Choroid plexus epithelial cell (primary cell): Measurements from ENCODE around the gene MSGN1.

Experiments
- DNase-seq: peaks from one replicate; pipeline ENCODE4 v3.0.0-alpha.2; 2010; ENCODE audit warnings: low read depth
- H3K4me3 ChIP-seq: 2 replicates; pipeline ENCODE4 v1.5.1; 2011; ENCODE audit warnings: low read depth, mild to moderate bottlenecking, control low read depth, low read length, moderate library complexity
- CTCF ChIP-seq: conservative IDR thresholded peaks from 2 replicates; pipeline ENCODE4 v1.5.1; 2011; ENCODE audit warnings: low read depth, mild to moderate bottlenecking, control low read depth, inconsistent platforms, low read length, moderate library complexity

Gene MSGN1

DNA sequence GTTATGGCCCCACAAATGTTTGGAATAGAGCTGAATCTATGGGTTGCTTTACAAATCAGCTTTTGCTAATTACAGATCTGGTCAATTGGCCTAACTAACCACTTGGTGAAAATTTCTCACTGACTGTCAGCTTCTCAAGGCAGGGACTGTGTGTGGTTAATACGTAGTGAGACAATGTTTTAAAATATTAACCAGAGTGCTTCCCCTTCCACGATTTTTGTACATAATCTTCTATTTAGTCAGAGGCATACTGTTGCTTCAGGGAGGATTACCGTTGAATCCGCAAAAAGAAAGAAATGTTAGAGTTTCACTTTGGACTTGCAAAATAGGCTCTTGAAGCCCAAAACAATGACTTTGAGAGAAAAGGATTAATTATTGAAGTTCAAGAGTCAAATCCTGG is 47.3 kb downstream of the MSGN1 start:
- H3K4me3 ChIP-seq: no peak overlapping the region
- DNase-seq: no peak
- TF ChIP-seq CTCF: no peak

GRCh38 chr2:17864676-17865075 is 48.4 kb downstream of the MSGN1 start:
- no peak for TF ChIP-seq CTCF
- H3K4me3 ChIP-seq: no peak overlapping the region

DNA sequence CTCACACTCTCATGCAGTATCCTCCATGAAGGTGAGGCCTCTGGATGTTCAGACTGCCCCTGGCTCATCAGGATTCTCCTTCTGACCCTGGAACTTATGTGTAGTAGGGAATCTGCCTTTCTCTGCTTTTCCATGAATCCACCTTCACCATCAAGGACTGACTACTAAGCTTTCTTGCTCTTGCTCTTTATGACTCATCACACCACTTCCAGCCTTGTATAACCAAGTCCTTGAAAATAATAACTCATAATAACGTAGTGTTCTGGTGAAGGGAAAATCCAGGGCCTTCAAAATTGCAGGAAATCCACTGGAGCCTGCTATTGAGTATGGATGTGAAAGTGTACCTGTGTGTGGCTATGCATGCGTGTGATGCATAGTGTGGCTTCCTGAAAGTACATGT is 50.9 kb downstream of the MSGN1 start:
- no peak for TF ChIP-seq CTCF
- H3K4me3 ChIP-seq: no peak overlapping the region
- no peak for DNase-seq

More at GRCh38 chr2:17864676-17865075, 48.4 kb downstream of the MSGN1 start:
- no peak for DNase-seq
